ENCODE results near the gene TMEM123.

- TF ChIP-seq POLR2A (IDR thresholded peaks at IDR 0.05; ENCODE audit: low read length) = no peak
- no peak for TF ChIP-seq GATA1 (IDR thresholded peaks at IDR 0.05; ENCODE audit: low read depth, low read length)
Measured at GRCh38 chr11:102415304-102415916, 37.2 kb downstream of the TMEM123 start.
